Daoy (cell line): ENCODE data around the gene QSOX2. TPM values are rescaled to one million over a fixed set of nuclear protein-coding genes. Genes with fewer than 3 reads are reported as not detected.

Source experiments
- DNase-seq: peaks from one replicate; pipeline ENCODE4 v3.0.0-alpha.2; 2015; ENCODE audit warnings: low read depth
- total RNA-seq: library from RNA; depleted of rRNA; stranded (reverse); fragments of >200 nt; shearing (Covaris generic); gene quantifications from 2 replicates; pipeline ENCODE4 v1.2.3, GENCODE V29; 2014

Gene QSOX2
- total RNA-seq, 1 experiment from 2014 or later: 30.3 TPM

DNA sequence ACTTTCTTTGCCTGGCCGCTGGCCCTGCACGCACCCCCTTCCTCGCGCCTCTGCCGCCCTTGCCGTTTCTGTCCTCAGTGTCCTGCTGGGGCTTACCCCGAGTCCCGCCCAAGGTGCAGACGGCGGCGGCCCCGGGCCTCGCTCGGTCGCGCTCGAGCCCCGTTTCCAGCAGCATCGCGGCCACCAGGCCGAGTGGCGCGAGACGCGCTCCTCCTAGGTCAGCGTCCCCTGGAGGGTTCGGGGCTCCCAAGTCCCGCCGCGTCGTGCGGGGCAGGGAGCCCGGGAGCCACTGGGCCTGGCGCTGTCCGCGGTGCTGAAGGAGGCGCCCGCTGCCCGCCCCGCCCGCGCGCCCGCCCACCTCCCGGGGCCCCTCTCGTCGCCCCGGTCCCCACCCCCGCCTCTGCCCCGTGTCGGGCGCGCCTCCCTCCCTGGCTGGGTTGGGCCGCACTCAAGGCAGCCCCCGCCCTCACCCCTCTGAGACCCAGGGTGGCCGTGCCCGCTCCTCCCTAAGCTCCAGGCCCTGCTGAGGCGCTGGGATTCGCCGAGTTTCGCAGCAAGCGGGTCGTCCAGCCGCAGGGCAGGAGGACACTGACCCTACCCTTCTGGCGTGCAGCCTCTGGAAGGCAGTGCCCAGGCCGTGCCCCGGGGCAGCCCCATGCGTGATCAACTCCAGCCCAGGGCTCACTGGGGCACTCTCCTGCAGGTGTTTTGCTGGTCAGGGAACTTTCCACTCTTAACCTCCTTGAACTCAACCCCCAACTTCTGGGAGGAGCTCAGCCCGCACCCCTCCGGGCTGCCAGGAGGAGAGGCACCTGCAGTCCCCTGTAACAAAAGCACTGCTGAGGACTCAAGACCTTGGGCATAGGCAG, 40.5 kb downstream of the QSOX2 start, which contains the start of gene LHX3:
Gene LHX3 (minus strand): TSS at position 291 of the 869 bp plus-strand sequence. CDS start 116 bp downstream, at position 175.
- peak; percentile 58 for DNase-seq

DNA sequence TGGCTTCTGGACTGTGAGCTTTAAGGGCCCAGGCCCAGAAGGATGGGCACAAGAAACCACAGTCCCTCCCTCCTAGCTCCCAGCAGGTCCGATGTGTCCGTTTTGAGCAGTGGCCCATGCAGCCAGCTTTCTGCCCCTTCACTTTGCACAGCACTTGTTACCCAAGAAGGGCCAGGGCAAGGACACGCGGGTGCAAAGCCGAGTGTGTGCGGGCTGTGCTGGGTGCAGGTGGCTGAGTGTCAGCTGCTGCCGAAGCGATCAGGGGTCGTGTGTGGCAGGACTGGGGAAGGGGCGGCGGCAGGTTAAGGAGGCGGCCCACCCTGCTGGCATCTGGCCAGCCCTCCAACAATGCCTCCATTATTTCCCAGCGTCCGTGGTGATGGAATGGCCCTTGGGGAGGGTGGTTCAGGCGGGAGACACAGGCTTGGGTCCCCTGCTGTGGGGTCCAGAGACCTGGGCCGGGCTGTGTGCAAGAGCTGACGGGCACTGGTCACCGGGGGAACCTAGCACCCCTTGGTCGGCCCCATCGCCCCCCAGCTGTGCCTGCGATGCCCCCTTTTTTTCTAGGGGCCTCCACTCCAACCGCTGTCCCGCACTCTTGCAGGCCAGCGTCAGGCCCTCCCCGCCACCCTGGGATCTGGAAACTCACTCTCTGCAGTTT, 41.3 kb downstream of the QSOX2 start:
- DNase-seq: no peak

DNA sequence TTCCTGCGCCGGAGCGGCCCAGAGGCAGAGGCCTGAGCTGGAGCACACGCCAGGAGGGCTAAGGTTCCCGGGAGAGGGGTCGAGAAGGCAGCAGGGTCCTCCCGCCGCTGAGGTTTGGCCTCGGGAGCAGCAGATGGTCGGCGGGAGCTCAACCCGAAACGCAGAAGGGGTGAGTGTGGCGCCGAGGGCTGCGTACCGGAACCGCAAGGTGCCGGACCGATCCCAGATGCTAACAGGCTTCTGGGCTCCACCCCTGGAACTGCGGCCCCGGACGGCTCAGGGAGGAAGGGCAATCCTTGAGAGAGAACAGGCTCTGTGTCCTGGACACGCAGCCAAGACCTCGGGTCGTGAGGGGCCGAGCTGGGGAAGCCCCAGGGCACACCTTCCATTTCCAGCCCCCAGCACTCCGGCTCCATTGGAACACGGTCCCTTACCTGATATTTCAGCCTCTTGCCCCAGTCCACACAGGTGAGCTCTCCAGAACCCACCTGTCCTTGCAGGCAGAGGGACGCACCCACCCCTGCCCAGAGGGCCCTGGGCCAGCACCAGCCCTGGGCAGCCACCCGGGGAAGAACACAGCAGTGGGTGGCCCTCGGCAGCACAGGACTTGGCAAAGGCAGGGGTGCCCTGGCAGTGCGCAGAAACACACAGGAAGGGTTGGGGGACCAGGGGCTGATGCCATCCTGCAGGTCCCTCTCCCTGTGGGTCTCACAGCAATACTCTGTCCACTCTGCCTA, 42.0 kb downstream of the QSOX2 start:
- no peak for DNase-seq

DNA sequence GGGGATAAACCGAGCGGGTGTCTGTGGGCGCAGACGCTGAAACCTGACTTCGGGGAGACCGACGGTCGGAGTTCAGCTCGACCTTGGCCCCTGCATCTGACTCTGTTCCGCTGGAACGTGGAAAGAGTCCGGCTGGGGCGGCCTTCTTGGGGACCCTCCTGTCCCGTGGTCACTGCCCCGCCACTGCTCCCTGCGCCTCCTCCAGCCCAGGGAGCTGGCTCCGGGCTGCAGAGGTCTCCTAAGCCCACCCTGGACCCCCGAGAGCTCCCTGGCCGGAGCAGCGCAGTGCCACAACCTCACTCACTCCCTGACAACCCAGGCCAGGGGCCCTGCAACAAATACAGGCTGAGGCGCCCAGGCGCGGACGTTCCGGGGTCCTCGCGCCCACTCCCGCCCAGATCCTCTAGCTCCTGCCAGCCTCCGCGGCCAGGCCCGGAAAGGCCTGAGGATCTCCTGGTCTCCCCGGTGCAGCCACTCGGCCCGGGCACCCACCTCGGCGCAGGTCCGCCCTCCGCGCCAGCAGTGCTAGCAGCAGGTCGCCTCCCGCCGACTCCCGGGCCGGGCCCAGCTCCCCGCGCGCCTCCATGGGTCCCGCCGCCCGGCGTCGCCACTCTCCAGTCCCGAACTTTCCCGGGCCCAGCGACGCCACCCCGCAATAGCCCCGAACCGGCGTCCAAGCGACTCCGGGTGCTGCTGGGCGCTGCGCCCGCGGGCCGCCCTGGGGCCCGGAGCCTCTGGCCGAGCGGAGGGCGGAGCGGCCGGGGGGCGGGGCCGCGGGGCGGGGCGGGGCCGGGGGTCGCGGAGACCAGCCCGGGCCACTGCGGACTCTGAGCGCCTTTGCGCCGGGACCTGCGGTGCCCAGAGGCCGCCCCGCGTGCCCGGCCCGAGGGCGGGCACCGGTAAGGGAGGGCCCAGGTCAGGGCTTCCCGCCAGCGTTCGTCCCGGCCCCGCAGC, 42.9 kb downstream of the QSOX2 start:
- no peak for DNase-seq

DNA sequence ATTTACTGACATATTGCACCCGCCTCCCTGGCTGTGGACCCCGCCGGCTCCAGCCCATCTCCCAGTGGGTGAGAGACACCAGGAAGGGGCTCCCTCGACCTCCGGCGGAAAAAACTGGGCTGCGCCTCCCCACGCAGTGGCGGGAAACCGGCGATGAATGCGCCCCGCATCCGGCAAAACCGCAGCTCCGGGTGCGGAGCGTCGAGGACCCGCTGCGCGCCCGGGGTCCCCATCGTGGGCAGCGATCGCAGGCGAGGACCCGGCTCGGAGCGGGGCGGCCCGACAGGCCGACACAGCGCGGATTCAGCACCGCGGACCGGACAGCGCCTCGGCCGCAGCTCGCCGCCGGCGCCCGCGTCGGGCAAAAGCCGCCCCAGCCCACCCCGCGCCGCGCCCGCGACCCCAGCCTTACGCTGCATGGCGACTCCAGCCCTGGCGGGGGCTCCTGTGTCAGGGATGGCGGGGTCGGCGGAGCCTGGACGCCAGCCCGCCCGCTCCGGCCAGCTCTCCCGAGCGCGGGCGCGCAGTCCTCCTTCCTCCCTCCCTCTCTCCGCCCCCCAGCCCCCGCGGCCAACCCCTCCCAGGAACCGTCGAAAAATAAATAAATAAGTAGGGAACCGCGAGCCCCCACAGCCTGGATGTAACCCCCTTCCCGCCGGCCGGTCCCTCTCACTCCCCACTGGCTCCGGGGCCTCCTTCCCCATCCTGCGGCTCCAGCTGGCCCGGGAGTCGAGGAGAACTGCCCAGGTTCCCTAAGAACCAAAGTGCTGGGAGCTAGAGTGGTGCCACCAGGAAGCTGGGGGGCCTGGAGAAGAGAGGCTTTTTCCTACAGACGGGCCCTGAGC, 43.8 kb downstream of the QSOX2 start:
- peak; percentile 41 for DNase-seq

DNA sequence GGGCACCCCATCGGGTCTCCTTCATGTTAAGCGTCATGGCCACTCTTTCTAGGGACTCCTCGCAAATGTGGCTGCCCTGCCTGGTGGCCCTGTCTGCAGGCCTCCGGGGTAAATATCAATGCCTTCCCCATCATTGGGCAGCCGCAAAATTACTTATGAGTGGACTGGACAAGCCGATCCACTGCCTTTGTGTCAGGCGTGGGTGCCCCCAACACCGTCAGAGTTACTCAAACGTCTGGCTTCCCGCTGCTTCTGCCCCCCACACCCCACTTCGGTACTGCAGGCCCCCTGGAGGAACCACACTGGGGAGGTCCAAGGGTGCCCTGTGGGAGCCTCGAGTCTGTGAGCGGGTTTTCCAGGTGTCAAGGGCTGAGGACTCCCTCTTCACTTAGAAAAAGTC, 44.4 kb downstream of the QSOX2 start:
- no peak for DNase-seq

DNA sequence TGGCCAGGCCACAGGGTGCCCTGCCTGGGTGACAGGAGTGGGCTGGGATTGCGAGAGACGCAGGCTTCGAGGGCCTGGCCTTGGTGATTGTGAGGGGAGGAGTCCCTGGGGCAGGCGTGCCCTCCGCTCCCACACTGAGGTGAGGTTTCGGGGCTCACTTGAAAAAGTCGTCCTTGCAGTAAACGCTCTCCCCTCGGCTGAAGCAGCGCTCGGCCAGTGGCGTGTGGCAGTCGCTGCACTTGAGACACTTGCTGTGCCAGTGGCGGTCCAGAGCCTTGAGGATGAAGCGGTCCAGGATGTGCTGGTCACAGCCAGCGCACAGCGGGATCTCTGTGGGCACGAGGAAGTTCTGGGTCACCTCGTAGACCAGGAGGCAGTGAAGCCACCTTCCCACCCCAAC, 45.2 kb downstream of the QSOX2 start:
- DNase-seq: no peak

DNA sequence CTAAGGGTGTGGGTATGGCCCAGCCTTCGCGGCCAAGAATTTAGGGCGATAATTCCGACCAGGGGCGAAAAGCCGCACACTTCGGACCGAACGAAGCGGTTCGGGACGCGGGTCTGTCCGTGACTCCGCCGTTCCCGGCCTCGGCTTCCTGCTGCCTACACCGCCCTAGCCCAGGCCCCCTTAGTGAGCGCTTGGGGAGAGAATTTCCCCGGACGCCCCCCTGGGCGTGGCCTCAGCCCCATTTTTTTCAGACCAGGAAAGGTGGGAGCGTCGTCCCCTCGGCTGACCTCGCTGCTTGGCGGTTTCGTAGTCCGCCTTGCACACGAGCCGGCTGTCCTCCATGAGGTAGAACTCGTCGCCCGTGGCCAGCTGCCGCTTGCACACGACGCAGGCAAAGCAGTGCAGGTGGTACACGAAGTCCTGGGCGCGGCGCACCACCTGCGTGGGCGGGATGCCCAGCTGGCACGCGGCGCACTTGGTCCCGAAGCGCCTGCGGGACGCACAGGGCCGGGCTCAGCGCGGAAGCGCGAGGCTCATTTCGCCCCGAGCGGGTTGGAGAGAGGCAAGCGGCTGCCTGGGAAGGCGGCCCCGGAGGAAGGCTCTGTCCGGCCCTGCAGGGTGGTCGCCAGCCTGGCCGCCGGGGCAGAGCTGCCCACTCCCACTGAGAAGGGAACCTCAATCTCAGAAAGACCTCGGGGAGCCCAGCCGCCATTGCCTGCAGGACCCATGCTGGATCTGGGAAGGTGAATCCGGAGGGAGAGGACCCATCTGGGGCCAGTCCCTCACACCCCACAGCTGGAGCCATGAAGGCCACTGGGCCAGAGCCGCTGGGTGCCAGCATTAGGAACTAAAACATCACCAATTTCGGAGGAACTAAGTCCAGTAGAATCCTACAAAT, 46.0 kb downstream of the QSOX2 start:
- no peak for DNase-seq

DNA sequence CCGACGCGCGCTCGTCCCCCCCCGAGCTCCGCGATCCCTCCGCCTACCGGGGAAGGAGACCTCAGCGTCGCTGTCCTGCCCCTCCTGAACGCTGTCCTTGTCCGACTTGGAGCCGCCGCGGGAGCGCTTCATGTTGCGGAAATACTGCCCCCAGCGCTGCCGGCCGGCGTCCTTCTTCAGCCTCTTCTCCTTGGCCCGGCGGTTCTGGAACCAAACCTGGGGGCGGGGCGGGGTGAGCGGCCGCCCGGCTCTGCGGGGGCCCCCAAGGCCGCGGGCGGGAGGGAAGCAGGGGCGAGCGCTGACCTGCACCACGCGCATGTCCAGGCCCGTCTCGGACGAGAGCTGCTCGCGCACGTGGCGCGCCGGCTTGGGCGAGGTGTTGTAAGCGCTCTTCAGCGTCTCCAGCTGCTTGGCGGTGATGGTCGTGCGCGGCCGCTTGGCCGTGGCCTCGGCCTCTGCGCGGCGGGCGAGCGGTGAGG, 47.0 kb downstream of the QSOX2 start:
- DNase-seq: peak; percentile 43

DNA sequence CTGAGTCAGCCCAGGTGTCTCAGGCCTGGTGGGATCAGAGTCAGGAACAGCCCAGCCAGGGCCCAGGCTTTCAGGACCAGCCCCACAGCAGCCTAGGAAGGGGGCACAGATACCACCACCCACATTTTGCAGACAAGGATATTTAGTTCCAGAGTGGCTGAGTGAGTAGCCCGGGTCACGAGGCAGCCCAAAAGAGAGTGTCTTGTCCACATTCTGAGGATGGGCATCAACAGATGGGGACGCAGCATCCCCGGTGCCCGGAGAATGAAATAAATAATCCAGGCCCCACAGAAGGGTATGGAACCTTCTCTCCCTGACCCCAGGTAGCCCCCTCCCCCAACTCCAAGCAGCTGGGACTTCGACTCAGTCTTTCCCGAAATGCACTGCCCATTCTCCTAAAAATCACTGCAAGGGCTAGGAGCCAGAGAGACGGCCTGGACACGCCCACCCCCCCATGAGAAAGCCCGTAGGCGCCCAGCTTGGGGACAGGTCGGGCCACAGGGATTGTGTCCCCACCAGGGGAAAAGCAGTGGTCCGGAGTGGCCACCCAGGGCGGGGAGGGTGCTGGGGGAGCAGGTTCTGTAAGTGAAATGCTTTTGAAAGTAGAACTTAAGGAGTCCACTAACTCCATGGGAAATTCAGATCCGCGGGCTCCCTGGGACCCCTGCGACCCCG, 47.5 kb downstream of the QSOX2 start:
- no peak for DNase-seq

DNA sequence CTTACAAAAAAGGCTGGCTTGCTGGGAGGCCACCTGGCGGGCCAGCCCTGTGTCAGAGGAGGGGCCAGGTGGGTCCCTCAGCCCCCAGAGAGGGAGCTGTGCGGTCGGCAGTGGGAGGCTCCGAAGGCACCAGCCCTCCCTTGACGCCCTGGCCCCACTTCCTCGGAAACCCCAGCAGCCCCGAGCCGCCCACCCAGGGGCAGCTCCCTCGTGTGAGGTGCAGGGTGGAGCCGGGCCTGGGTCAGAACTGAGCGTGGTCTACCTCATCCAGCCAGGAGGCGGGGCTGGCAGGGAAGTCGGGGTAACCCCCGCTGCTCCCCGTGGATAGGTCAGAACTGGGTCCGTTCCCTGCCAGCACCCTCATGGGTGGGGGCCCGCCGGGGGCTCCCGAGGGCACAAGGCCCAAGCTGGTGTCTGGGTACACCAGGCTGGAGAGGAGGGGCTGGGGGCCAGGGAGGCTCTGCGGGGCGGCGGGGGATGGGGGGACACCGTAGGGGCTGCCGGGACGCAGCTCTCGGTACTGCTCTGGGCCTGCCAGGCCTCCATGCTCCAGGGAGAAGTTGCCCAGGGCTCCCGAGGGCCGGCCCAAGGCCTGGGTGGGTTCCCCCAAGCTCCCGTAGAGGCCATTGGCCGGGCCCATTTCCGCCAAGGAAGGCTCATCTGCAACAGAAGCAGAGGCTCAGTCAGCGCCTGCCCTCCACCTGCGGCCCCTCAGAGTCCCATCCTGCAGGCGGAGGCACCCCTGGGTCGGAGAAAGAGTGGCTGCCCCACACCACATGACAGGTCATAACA, 48.3 kb downstream of the QSOX2 start:
- DNase-seq: no peak

DNA sequence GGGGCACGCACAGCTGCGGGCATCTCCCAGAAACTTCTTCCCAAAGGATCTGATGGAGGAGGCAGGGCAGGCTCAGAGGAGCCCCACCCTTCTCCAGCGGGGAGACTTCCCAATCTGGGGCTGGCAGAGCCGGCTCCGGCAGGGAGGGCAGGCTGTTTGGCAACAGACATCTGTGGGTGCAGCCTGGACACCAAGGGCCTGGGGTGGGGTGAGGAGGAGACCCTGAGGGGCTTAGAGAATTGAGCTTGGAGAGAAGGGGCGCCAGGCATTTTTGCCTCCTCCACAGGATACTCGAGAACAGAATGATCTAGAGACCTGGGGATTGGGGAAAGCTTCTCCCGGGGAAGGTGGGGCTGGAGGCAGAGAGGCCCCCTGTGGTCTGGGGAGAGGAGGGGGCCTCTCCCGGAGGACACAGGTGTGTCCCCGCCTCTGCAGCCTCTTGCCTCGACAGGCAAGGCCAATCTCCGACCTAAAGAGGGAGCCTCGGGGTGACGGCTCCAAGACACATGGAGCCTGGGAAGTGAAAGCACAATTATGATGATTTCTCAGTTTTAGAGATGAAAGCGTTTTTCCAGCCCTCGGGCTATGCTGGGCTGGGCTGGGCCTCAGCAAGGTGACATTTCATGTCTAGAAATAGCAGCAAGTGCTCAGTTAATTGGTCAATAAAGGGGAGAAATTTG, 49.1 kb downstream of the QSOX2 start:
- no peak for DNase-seq

DNA sequence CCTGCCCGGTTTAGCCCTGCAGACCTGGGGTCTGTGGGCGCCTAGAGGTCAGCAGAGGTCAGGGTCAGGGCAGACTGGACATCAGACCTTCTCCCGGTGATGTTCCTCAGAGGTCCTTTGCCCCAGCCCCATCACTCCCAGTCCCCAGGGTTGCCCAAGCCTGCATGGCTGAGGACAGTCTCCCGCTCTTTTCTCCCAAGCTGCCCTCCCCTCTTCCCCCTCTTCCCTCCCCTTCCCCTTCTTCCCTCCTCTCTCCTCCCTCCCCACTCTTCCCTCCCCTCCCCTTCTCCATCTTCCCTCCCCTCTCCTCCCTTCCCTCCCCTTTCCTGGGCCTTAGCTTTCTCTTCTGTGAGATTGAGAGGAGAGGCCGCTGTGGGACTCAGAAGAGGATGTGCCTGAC, 51.1 kb downstream of the QSOX2 start:
- DNase-seq: no peak

DNA sequence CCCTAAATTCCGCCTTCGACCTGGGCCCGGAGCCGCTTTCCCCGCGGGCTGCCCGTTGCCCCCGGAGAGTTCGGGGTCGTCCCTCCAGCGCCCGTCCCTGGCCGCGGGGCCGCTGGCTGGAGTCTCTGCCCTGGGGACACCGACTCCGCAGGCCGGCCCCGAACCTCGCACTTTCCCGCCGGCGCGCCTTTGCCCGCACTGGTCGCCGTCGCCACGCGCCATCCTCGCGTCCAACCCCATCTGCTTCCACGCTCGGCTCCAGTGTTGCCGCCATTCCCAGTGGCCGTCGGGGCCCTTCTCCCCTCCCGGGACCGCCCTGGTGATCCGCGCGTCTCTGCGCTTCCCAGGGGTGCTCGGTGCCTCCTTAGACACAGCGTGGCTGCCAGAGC, 51.7 kb downstream of the QSOX2 start:
- DNase-seq: no peak

DNA sequence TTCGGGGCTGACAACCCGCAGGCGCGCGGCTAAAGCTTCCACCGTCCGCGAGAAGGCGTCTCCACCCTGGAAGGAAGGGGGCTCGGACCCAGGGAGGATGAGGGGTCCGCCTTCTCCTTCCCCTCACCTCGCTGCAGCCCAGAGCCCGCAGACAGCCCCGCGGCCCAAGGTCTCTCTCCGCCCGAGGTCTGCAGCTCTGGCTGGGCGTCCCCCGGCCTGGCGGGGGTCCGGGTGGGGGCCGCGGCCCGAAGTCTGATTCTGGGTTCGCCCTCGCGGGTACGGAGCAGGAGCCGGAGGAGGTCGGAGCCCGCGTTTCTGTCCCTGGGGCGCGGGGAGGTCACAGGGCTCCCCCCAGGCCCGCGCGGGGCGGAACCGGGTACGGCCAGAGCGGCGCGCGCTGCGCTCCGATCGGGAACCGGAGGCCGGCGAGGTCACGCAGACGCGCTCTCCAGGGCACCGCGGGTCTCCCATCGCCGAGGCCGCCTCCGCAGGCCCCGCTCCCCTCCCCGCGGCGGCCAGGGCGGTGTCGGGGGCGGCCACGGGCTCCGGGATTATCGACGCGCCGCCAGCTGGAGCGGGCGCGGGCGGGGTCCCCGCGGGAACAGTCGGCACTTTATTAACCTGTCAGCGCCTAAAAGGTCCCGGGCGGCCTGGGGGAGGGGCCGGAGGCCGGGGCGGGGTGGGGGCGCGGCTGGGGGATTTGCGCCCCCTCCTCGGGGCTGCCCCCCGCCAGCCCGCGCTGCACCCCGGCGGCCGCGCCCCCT, 52.3 kb downstream of the QSOX2 start:
- no peak for DNase-seq
